ENCODE data around the gene EEF2KMT. TPM values are rescaled to one million over a fixed set of nuclear protein-coding genes. Genes with fewer than 3 reads are reported as not detected.

Gene EEF2KMT
- total and polyA plus RNA-seq, 2 of the 13 experiments (the other 11 are each of a cell fraction or from before 2014, with no cell fraction given): 10.7 to 26.9 TPM

GRCh38 chr16:5071681-5072333 lies 25.8 kb downstream of the EEF2KMT start, which contains the start of gene ALG1 (continued):
- TF ChIP-seq POLR2AphosphoS2 (IDR thresholded peaks at IDR 0.05; ENCODE audit: low read depth, low read length) (no peak), U2AF1 (optimal IDR thresholded peaks at IDR 0.05; ENCODE audit: low read depth, low read length) (peak; percentile 90), USF2 (IDR thresholded peaks at IDR 0.05; ENCODE audit: low read depth, low read length) (peak; percentile 98), USF2 (CRISPR knock-in tag; IDR thresholded peaks at IDR 0.05; ENCODE audit: borderline replicate concordance) (peak; percentile 99), KLF11 (CRISPR knock-in tag; IDR thresholded peaks at IDR 0.05) (peak; percentile 95), ONECUT2 (CRISPR knock-in tag; IDR thresholded peaks at IDR 0.05) (no peak), ZFP82 (CRISPR knock-in tag; IDR thresholded peaks at IDR 0.05; ENCODE audit: borderline replicate concordance) (no peak; the same call in 1 of the 2 replicates), SNAPC5 (CRISPR knock-in tag; IDR thresholded peaks at IDR 0.05; ENCODE audit: borderline replicate concordance) (no peak), IRF9 (CRISPR knock-in tag; IDR thresholded peaks at IDR 0.05; ENCODE audit: borderline replicate concordance) (peak; percentile 98; the same call in 1 of the 2 replicates), PAXIP1 (CRISPR knock-in tag; conservative IDR thresholded peaks at IDR 0.05) (peak; percentile 45), ZGPAT (CRISPR knock-in tag; IDR thresholded peaks at IDR 0.05) (peak; percentile 97), PRDM10 (CRISPR knock-in tag; IDR thresholded peaks at IDR 0.05; ENCODE audit: low read depth) (peak; percentile 37; the same call in 1 of the 2 replicates), ZNF546 (CRISPR knock-in tag; conservative IDR thresholded peaks at IDR 0.05) (peak; percentile 66; the same call in 1 of the 2 replicates), CEBPB (IDR thresholded peaks at IDR 0.05; ENCODE audit: borderline replicate concordance, low read depth, low read length) (no peak), IKZF4 (CRISPR knock-in tag; IDR thresholded peaks at IDR 0.05; ENCODE audit: borderline replicate concordance, low read depth, not compliant biosample characterization) (peak; percentile 99), ZNF792 (CRISPR knock-in tag; IDR thresholded peaks at IDR 0.05) (peak; percentile 97), BHLHE40 (IDR thresholded peaks at IDR 0.05; ENCODE audit: low read length) (peak; percentile 99)
